ENCODE measurements around the gene NMRK2.
"Not testable (repeated sequence)": the region's sequence is repeated elsewhere in the genome, so short reads cannot be mapped to it uniquely, and the experiment has no call there.

The NMRK2 gene

DNA sequence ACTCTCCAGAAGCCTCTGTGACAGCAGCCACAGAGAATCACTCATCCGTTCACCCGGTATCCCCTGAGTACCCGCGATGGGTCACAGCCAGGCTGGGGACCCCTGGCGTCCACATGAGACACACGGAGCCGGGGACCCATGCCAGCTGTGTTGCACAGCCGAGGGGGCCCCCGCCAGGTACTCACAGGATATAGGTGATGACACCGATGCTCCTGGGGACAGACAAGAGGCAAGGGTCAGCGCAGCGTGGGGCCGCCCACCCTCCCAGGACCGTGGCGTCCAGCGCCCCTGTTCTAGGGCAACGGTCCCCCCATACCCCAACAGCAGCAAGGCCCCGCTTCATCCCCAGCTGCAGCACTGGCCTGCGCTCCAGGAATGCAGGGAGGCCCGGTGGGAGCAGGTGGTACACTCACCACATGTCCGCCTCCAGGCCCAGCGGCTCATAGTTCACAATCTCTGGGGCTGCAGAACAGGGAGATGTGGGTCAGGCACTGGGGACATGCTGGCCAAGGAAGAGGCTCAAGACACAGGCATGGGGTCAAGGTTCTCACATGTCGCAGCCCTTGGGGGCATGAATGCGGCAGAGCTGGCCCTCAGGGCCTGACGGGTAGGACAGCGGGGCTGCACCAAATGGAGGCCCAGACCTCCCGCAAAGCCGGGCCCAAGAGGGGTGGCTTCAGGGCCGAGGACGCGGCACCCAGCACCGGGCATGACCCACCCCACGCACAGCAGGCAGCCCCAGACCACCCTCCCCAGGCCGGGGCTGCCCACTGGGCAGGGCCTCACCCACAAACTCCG is 30.8 kb downstream of the NMRK2 start:
- intact Hi-C loops (cut with DNase I), result no loop called here
- DNase-seq, result no peak

- no peak for DNase-seq
- intact Hi-C loops (cut with DNase I), result no loop called here
These were observed 31.7 kb downstream of the NMRK2 start for GRCh38 chr19:3964256-3965194.

DNA sequence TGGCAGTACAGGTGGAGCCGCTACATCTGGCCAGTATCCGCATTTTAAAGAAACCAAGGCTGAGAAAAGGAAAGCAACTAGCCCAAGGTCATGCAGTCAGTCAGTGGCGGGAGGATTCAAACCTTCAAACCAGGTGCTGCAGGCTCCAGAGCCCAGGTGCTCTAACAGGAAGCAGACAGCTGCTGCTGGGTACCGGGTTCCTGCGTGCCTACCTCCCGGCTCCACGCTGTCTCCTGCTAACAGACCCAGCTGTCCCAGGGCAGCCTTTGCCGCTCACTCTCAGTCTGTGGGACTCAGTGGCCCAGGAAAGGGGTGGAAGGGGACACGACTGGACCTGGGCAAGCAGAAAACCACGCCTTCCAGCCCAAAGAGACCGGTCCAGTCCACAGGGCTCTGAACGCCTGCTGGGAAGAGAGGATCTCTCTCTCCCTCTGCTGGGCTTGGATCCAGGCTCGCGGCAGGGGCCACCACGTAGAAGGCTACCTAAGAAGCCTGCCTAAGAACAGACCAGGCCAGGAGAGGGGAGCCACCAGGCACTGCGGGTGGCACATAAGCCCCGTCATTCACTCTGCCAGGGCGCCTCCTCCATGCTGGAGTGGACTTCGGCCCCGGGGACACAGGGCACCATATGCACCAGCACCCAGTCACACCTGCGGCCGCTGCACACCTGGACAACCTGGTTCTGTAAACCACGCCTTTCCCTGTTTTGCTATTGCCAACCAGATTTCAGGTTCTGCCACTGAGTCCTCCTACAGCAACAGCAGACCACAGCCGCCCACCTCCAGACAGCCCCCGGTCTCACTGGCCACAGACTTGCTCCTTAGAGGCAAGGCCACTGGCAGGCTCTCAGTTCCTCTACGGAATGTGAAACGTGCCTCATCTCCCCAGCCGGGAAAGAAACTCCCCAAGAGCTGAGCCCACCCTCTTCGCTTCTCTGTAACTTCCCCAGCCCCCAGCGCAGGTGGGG is 33.5 kb downstream of the NMRK2 start:
- DNase-seq, result no peak
- intact Hi-C loops (cut with DNase I), result no loop called here

GRCh38 chr19:3967983-3968382 is 35.1 kb downstream of the NMRK2 start:
- intact Hi-C loops (cut with DNase I); DNase-seq: not testable (repeated sequence)

DNA sequence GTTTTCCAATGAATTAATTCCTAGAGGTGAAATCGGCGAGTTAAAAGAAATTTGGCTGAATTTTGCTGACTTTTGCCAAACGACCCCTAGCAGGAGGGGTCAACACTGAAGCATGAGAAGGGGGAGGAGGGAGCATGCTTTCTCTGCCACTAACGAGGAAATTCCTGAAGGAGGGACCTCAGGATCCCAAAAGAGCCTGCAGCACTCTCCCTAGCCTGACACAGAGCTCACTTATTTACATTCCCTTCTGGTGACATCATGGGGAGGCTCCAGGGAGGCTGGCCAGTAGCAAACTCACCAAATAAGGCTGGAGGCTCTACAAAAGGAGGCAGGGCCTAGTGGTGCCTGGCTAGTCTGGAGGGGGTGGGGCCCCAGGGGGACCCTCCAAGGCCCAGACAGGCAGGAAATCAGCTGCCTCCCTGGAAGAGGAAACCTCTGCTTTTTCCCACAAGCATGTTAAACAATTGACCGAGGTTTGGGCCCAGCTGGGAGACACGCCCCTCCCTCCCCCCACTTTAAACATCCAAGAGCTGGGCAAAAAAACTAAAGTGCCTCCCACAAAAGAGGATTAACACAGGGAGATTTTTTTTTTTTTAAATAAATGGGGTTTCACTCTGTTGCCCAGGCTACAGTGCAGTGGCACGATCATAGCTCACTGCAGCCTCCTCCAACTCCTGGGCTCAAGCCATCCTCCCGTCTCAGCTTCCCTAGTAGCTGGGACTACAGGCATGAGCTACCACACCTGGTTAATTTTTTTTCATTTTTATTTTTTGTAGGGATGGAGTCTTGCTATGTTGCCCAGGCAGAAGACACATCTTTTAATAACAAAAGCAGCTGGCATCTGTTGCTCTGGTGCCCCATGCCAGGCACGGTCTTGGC is 35.9 kb downstream of the NMRK2 start:
- peak in 2 of 10 donors; percentile 44 to 85 for DNase-seq
- intact Hi-C loops (cut with DNase I), result no loop called here

GRCh38 chr19:3969435-3970312 is 36.8 kb downstream of the NMRK2 start:
- intact Hi-C loops (cut with DNase I), result loop anchor here (2.0 kb wide), 1 partner anchor 15 kb away; the partner anchor contains the start of gene EEF2
- peak in 2 of 10 donors; percentile 34 to 82 for DNase-seq

- intact Hi-C loops (cut with DNase I), result loop anchor here (2.0 kb wide), 1 partner anchor 14 kb away; the partner anchor contains the start of gene EEF2
- DNase-seq, result no peak
These were observed 37.5 kb downstream of the NMRK2 start for GRCh38 chr19:3970313-3970807.

- DNase-seq, result peak; percentile 97 to 100 (median 98)
- intact Hi-C loops (cut with DNase I), result loop anchor here (2.0 kb wide), 1 partner anchor 14 kb away; the partner anchor contains the start of gene EEF2
These were observed 38.1 kb downstream of the NMRK2 start, which contains the start of gene DAPK3 for GRCh38 chr19:3970808-3971598. Gene DAPK3 (minus strand): TSS chr19:3971099. CDS start chr19:3969735, 1,364 bp downstream.

- intact Hi-C loops (cut with DNase I), result no loop called here
- no peak for DNase-seq
These were observed 42.3 kb downstream of the NMRK2 start for GRCh38 chr19:3975144-3975543.

DNA sequence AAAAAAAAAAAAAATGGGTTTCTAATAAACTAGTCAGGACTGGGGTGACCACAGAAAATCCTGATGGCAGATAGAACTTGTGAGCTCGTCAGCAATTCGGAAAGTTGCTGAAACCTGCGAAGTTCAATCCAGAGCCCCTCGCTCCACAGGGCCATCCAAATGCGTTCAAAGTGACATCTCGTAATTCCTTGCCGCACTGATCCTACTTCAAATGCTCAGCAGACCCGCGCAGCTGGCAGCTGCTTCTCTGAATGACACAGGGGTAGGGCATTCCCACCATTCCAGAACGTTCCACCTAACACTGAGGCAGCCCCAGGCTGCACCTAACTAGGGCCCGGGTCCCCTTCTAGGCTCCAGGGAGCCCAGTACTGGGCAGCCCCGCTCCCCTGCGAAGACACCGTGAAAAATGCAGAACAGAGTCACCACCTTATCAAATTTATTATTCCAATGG is 42.8 kb downstream of the NMRK2 start:
- intact Hi-C loops (cut with DNase I), result no loop called here
- no peak for DNase-seq

DNA sequence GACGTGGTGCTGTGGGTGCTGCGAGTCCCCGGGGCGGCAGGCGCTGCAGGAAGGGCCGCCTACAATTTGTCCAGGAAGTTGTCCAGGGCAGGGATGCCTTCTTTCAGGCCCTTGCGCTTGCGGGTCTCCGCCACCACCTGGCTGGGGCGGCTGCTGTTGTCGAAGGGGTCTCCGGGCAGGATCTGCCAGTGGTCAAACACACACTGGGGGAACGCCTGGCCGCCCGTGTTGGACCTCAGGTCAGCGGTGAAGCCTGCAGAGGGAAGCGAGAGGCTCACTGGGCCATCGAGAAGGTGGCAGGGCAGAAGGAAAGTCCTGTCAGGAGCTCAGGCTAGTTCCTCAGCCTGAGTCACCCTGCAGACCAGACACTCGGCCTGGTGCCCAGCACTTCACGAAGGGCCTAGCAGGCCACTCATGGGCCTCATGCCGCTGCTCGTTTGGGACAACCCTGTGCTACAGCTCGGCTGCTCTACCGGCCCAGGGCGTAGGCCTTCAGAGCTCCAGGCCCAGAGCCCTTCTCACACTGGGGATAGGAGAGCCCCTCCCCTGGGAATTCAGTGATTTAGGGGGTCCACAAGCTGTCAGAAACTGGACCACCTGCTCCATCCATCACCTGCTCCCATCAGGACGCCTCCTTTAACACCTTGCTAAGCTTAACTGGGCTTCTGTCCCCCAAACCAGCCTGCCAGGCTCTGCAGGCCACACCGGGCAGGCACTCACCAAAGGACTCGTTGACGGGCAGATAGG is 43.8 kb downstream of the NMRK2 start:
- intact Hi-C loops (cut with DNase I), result no loop called here
- no peak for DNase-seq

GRCh38 chr19:3977242-3978143 is 44.6 kb downstream of the NMRK2 start:
- intact Hi-C loops (cut with DNase I), result no loop called here
- peak in 1 of 10 donors; percentile 79 for DNase-seq

GRCh38 chr19:3978145-3978544 is 45.3 kb downstream of the NMRK2 start:
- no peak for DNase-seq
- intact Hi-C loops (cut with DNase I), result no loop called here

DNA sequence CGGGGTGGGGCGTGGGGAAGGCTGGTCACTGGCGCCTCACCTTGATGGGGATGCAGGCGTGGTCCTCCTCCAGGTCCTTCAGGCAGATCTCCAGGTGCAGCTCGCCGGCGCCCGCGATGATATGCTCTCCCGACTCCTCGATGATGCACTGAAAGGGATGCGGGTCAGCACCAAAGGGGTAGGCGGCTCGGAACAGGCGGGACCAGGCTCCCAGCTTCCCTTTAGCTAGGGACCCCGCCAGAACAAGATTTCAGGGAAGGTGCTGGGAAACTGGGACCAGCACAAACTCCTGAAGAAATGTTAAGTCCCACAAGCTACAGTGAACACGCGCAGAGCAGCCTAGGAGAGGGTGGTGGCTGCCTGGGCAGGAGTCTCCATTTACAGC is 46.4 kb downstream of the NMRK2 start:
- DNase-seq, result peak in 1 of 10 donors; percentile 81
- intact Hi-C loops (cut with DNase I), result no loop called here

Measured in posterior cingulate gyrus (tissue), 11 donors.